Measurements from ENCODE around the gene ZNF385B.

Gene ZNF385B

GRCh38 chr2:179654806-179655205 lies 206.6 kb downstream of the ZNF385B start:
- no peak overlapping the region for H3K4me3 ChIP-seq (ENCODE audit: low read length)
- TF ChIP-seq CTCF (IDR thresholded peaks at IDR 0.05; ENCODE audit: insufficient read depth, low read depth, low read length, missing control alignments) = no peak
- DNase-seq (ENCODE audit: low read depth) = no peak

- H3K4me3 ChIP-seq (ENCODE audit: low read length) = no peak overlapping the region
- no peak for DNase-seq (ENCODE audit: low read depth)
- TF ChIP-seq CTCF (IDR thresholded peaks at IDR 0.05; ENCODE audit: insufficient read depth, low read depth, low read length, missing control alignments) = no peak
Measured at GRCh38 chr2:179652296-179652695, 209.1 kb downstream of the ZNF385B start.

GRCh38 chr2:179650420-179650819 lies 211.0 kb downstream of the ZNF385B start:
- TF ChIP-seq CTCF (IDR thresholded peaks at IDR 0.05; ENCODE audit: insufficient read depth, low read depth, low read length, missing control alignments) = no peak
- no peak overlapping the region for H3K4me3 ChIP-seq (ENCODE audit: low read length)
- no peak for DNase-seq (ENCODE audit: low read depth)

GRCh38 chr2:179646862-179647587 lies 214.4 kb downstream of the ZNF385B start:
- no peak for TF ChIP-seq CTCF (IDR thresholded peaks at IDR 0.05; ENCODE audit: insufficient read depth, low read depth, low read length, missing control alignments)
- no peak overlapping the region for H3K4me3 ChIP-seq (ENCODE audit: low read length)
- no peak for DNase-seq (ENCODE audit: low read depth)

GRCh38 chr2:179646173-179646769 lies 215.1 kb downstream of the ZNF385B start:
- H3K4me3 ChIP-seq (ENCODE audit: low read length) = no peak overlapping the region
- TF ChIP-seq CTCF (IDR thresholded peaks at IDR 0.05; ENCODE audit: insufficient read depth, low read depth, low read length, missing control alignments) = no peak
- no peak for DNase-seq (ENCODE audit: low read depth)

- TF ChIP-seq CTCF (IDR thresholded peaks at IDR 0.05; ENCODE audit: insufficient read depth, low read depth, low read length, missing control alignments) = no peak
- DNase-seq (ENCODE audit: low read depth) = no peak
- no peak overlapping the region for H3K4me3 ChIP-seq (ENCODE audit: low read length)
Measured at GRCh38 chr2:179645047-179645446, 216.4 kb downstream of the ZNF385B start.

GRCh38 chr2:179642462-179642861 lies 218.9 kb downstream of the ZNF385B start:
- no peak for TF ChIP-seq CTCF (IDR thresholded peaks at IDR 0.05; ENCODE audit: insufficient read depth, low read depth, low read length, missing control alignments)
- H3K4me3 ChIP-seq (ENCODE audit: low read length) = no peak overlapping the region
- no peak for DNase-seq (ENCODE audit: low read depth)
